ENCODE results near the gene SLC1A5. TPM values are rescaled to one million over a fixed set of nuclear protein-coding genes. Genes with fewer than 3 reads are reported as not detected.

The SLC1A5 gene
- polyA plus RNA-seq, 3 donors, result 34.6 to 64.9 (median 57.3) TPM

DNA sequence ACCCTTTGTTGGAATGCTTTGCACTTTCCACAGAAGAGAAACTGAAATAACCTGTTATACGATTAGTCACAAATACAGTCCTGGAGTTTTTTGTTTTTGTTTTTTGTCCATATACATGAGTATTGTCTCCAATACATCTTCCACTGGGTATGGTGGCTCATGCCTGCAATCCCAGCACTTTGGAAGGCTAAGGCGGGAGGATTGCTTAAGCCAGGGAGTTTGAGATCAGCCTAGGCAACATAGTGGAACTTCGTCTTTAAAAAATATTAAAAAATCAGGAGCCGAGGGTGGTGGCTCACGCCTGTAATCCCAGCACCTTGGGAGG is 37.3 kb upstream of the SLC1A5 start:
- Mint-ChIP-seq H3K4me3 (no peak overlapping the region), H3K9me3 (peaks cover 0 to 3% (median 0%) of the 10 kb centered on the region in 7 donors), H3K36me3 (no peaks in the 10 kb centered on the region), H3K27ac (peak overlapping the region; percentile 94 to 99 (median 98)), H3K4me1 (peaks cover 51% of the 10 kb centered on the region), H3K27me3 (ENCODE audit: low read depth in 3 of 3) (peaks cover 0 to 8% (median 1%) of the 10 kb centered on the region in 3 donors)
- DNase-seq, result no peak
- H3K27ac ChIP-seq (ENCODE audit: low read depth in 1 of 2, low read length in 2 of 2), result peak overlapping the region in 1 of 2 donors; percentile 91
- H3K4me1 ChIP-seq (ENCODE audit: control insufficient read depth in 1 of 2, insufficient read depth in 2 of 2, low read length in 2 of 2), result peaks cover 50 to 58% of the 10 kb centered on the region in 2 donors
- no peaks in the 10 kb centered on the region for H3K79me2 ChIP-seq (ENCODE audit: insufficient read depth, low read length)
- no peaks in the 10 kb centered on the region for H3K27me3 ChIP-seq (ENCODE audit: control insufficient read depth in 2 of 2, insufficient read depth in 2 of 2, low read length in 2 of 2)
- no peak overlapping the region for H3K9ac ChIP-seq (ENCODE audit: insufficient read depth, low read length, poor library complexity, severe bottlenecking)
- no peak for TF ChIP-seq CTCF (IDR thresholded peaks at IDR 0.05)
- H3K4me3 ChIP-seq (replicated peaks in 1 of 3; ENCODE audit: low read depth in 2 of 3, low read length in 3 of 3), result no peak overlapping the region
- no peaks in the 10 kb centered on the region for H3K36me3 ChIP-seq (replicated peaks in 1 of 2; ENCODE audit: control insufficient read depth in 1 of 2, insufficient read depth in 2 of 2, low read length in 2 of 2)
- H3K4me2 ChIP-seq (replicated peaks; ENCODE audit: extremely low read depth, low read length, poor library complexity, severe bottlenecking), result peak overlapping the region; percentile 52
- 100% methylated on average over 1 of the region's 5 CpGs for WGBS (ENCODE audit: insufficient coverage)
- H3K9me3 ChIP-seq (replicated peaks in 1 of 2; ENCODE audit: control insufficient read depth in 1 of 2, insufficient read depth in 1 of 2, low read length in 2 of 2), result no peaks in the 10 kb centered on the region
- intact Hi-C loops (cut with micrococcal nuclease), result loop anchor here (2.0 to 5.0 kb wide), 2 partner anchors 33 to 39 kb away; no protein-coding TSS in a partner anchor
- H2AFZ ChIP-seq (ENCODE audit: insufficient read depth, low read depth, low read length, poor library complexity, severe bottlenecking), result no peak overlapping the region
- no peaks in the 10 kb centered on the region for H4K20me1 ChIP-seq (ENCODE audit: insufficient read depth, low read length)

DNA sequence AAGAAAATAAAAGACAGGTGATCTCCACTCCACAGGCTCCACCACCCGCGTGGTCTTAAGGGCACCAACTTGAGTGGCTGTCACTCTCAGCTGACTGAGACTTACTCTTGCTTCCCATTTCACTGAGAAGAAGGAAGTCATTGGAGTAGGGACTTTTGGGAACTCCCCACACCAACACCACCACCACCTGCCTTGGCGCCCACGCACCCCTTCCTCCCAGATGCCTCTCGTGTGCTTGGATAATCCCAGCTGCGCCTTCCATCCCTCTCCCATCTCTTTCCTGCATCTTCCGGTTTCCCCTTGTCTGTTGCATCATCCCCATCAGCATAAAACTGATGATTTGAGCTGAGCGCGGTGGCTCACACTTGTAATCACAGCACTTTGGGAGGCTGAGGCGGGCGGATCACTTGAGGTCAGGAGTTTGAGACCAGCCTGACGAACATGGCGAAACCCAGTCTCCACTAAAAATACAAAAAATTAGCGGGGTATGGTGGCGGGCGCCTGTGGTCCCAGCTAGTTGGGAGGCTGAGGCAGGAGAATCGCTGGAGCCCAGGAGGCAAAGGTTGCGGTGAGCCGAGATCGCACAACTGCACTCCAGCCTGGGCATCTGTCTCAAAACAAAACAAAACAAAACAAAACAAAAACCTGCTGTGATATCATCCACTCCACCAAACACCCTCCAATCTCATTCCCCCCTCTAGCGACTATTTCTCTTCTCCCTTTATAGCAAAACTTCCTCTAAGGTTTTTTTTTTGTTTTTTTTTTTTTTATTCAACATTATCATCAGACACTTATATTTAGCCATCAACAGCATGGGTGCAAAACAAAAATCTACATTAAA is 36.7 kb upstream of the SLC1A5 start:
- no peaks in the 10 kb centered on the region for H4K20me1 ChIP-seq (ENCODE audit: insufficient read depth, low read length)
- H3K27ac ChIP-seq (ENCODE audit: low read depth in 1 of 2, low read length in 2 of 2), result peak overlapping the region; percentile 91 to 93
- H3K36me3 ChIP-seq (replicated peaks in 1 of 2; ENCODE audit: control insufficient read depth in 1 of 2, insufficient read depth in 2 of 2, low read length in 2 of 2), result no peaks in the 10 kb centered on the region
- H3K79me2 ChIP-seq (ENCODE audit: insufficient read depth, low read length), result no peaks in the 10 kb centered on the region
- peak overlapping the region; percentile 62 for H3K9ac ChIP-seq (ENCODE audit: insufficient read depth, low read length, poor library complexity, severe bottlenecking)
- intact Hi-C loops (cut with micrococcal nuclease), result loop anchor here (2.0 to 5.0 kb wide), 2 partner anchors 33 to 38 kb away; no protein-coding TSS in a partner anchor
- Mint-ChIP-seq H3K36me3 (no peaks in the 10 kb centered on the region), H3K9me3 (peaks cover 0 to 3% (median 0%) of the 10 kb centered on the region in 7 donors), H3K4me1 (peaks cover 55% of the 10 kb centered on the region), H3K4me3 (peak overlapping the region; percentile 77 to 84), H3K27me3 (ENCODE audit: low read depth in 3 of 3) (peaks cover 0 to 8% (median under 1%) of the 10 kb centered on the region in 3 donors), H3K27ac (peak overlapping the region; percentile 94 to 99 (median 98))
- 24% methylated on average over 8 of the region's 21 CpGs for WGBS (ENCODE audit: insufficient coverage)
- H3K27me3 ChIP-seq (ENCODE audit: control insufficient read depth in 2 of 2, insufficient read depth in 2 of 2, low read length in 2 of 2), result no peaks in the 10 kb centered on the region
- H3K4me3 ChIP-seq (replicated peaks in 1 of 3; ENCODE audit: low read depth in 2 of 3, low read length in 3 of 3), result peak overlapping the region in 1 of 3 experiments; percentile 63
- H3K9me3 ChIP-seq (replicated peaks in 1 of 2; ENCODE audit: control insufficient read depth in 1 of 2, insufficient read depth in 1 of 2, low read length in 2 of 2), result no peaks in the 10 kb centered on the region
- DNase-seq, result peak; percentile 74 to 92 (median 84)
- peaks cover 56 to 58% of the 10 kb centered on the region in 2 donors for H3K4me1 ChIP-seq (ENCODE audit: control insufficient read depth in 1 of 2, insufficient read depth in 2 of 2, low read length in 2 of 2)
- TF ChIP-seq CTCF (IDR thresholded peaks at IDR 0.05), result no peak
- peak overlapping the region; percentile 52 for H3K4me2 ChIP-seq (replicated peaks; ENCODE audit: extremely low read depth, low read length, poor library complexity, severe bottlenecking)
- H2AFZ ChIP-seq (ENCODE audit: insufficient read depth, low read depth, low read length, poor library complexity, severe bottlenecking), result peak overlapping the region; percentile 39

Measured in CD14-positive monocyte (primary cell).